GM19468 (cell line): ENCODE results near the gene FBXO41.

ENCODE experiments used
- ATAC-seq: cut with Tn5 transposase; IDR thresholded peaks from one replicate; pipeline ENCODE4 v1.9.1; 2021; ENCODE audit warnings: mild to moderate bottlenecking, moderate library complexity, moderate number of reproducible peaks; ENCODE audit not compliant: unreplicated experiment; ENCODE audit errors: extremely low read depth

The FBXO41 gene

DNA sequence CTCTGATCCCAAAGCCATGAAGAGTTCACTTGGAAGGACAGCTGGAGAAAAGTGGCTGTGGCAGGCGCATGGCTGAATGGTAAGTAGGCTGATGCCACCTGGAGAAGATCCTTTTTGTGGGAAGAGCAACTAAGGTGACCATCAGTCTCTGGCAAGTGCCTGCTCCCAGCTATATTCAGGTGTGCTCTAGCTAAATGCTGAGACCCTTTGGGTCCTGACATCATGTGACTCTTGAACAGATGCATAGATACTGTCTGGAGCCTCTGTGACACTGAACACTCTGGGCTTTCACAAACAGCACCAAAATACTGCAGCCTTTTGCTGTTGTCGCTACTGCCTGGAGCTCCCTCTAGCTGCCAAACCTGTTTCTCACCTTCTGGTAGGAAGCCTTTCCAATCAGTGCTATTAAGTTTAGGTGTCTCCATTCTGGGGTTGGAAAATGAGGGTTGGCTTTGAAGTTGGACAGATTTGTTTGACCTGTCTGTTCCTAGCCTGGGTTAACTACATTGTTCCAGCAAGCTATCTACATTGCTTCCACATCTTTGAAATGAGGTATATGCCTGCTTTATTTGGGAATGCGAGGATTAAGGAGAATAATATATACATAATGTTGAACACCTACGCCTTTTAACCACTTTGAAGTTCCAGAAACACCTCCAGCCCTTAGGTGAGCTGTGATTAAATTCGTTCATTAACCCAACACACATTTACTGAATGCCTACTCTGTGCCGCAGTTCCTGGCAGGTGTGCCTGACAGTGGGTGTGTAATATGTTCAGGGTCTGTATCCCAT, 6.0 kb upstream of the FBXO41 start:
- ATAC-seq, result no peak

DNA sequence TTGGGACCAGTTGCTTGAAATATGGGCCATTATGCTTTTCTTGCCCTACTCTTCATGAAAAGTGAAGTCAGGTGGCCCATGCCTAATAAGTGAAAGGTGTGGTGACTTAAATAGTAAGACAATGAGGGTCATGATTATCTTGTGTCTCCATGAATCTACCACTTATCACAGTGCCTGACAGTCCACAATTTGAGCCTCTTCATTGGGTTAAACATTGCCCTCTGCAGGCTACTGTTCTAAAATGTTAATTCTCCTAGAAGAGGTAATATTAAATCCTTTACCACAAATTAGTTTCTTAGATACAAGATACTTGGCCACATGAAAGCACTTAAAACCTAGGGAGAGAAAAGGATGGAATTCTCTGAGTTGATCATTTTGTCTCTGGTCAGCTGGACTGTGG, 5.0 kb upstream of the FBXO41 start:
- no peak for ATAC-seq

- no peak for ATAC-seq
Observed at GRCh38 chr2:73286134-73286655, 1.9 kb upstream of the FBXO41 start.

- peak; percentile 56 for ATAC-seq
Observed at GRCh38 chr2:73285159-73285739, 971 bp upstream of the FBXO41 start.

GRCh38 chr2:73283545-73284295, 558 bp downstream of the FBXO41 start:
- no peak for ATAC-seq

GRCh38 chr2:73282924-73283544, 1.2 kb downstream of the FBXO41 start:
- no peak for ATAC-seq

DNA sequence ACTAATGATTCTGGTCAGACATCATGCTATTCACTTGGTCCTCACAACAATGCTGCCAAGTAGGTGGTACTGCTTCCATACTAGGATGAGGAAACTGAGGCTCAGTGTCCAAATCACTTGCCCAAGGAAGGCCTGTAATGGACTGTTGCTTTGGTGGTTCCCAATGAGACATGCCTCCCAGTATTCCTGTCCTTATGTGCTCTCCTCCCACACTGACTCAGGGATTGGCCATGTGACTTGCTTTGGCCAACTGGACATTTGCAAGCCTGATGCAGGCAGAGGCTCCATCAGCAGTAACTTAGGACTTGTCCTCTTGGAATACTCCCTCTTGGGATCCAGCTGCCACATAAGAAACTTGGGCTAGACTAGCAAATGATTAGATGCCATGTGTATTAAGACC, 3.0 kb downstream of the FBXO41 start:
- ATAC-seq, result no peak

DNA sequence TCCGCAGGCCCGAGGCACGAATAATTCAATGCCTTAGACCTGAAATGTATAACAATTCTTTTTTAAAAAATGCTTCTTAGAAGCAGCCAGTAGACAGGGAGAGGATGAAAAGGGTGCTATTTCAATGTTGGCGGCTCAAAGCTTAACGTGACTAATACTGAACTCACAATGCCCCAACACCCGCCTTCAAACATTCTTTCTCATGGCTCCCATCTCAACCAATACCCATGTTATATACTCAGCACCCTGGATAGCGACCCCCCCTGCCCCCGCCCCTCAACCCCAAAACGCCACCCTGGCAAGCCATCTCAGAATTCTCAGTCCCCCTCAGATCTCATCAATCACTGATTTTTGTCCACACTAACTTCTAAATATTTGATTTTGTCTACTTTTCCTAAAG, 4.4 kb downstream of the FBXO41 start:
- ATAC-seq, result no peak

DNA sequence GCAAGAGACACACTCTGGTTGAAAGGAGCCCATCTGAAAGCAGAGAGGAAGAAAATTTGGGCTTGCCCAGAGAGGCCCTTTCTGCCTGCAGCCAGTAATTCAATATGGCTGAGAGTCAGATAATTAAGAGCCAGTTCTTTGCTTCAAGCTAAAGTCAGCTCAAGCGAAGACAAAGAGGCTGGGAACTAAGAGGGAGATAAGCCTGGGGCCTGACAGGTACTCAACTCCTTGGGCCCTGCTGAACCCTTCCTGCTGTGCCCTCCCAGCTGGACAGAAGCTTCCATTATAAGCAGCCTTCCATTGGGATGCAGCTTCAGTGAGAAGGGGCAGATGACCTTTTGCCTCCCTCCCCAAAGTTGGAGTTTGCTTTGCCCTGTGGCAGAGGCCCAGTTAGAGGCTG, 12.0 kb downstream of the FBXO41 start:
- ATAC-seq, result no peak

DNA sequence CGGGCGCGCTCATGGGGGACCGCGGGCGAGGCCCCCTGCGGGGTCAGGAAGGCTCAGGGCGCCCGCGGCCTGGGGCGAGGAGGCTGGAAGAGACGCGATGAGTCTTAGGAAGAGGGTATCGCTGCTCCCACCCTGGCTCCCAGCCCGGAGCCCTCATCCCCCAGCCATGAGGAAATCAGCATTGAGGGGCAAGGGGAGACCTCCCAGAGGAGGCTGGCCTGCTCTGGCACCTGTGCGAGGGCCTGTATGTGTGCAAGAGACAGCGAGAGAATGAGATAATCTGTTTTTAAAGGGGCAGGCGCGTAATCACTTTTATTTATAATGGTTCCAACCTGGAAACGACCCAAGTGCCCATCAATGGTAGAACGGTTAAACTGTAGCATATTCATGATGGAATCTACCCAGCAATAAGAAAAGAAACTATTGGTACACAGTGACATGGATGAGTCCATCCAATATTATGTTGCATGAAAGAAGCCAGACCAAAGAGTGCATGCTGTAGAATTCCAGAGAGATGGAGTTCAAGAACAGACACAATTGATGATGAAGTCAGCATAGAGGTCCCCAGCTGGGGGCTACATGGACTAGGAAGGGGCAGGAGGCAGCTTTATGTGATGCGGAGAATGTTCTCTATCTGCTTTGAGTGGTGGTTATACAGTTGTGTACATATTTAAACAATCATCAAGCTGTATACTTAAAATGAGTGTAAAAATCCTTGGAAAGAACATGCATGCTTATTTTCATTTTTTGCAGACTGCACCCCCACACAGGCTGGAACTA, 14.4 kb downstream of the FBXO41 start:
- no peak for ATAC-seq

GRCh38 chr2:73268830-73269685, 15.2 kb downstream of the FBXO41 start:
- no peak for ATAC-seq

GRCh38 chr2:73268366-73268829, 15.9 kb downstream of the FBXO41 start:
- no peak for ATAC-seq

DNA sequence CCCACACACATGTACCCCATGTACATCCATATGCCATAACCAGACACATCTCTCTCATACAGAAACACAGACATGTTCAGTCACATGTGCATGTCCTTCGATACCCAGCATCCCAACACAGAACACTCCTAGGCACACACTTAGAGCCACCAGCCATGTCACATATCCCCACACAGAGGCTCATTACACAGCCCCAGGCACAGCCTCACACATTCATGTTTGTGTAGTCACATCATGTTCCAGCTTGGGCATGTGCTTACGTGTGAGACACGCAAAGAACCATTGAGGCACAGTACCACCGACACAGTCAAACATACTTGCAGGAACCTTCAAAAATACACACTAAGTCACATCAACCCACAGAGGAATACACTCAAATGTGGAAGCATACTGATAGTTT, 17.3 kb downstream of the FBXO41 start:
- no peak for ATAC-seq

DNA sequence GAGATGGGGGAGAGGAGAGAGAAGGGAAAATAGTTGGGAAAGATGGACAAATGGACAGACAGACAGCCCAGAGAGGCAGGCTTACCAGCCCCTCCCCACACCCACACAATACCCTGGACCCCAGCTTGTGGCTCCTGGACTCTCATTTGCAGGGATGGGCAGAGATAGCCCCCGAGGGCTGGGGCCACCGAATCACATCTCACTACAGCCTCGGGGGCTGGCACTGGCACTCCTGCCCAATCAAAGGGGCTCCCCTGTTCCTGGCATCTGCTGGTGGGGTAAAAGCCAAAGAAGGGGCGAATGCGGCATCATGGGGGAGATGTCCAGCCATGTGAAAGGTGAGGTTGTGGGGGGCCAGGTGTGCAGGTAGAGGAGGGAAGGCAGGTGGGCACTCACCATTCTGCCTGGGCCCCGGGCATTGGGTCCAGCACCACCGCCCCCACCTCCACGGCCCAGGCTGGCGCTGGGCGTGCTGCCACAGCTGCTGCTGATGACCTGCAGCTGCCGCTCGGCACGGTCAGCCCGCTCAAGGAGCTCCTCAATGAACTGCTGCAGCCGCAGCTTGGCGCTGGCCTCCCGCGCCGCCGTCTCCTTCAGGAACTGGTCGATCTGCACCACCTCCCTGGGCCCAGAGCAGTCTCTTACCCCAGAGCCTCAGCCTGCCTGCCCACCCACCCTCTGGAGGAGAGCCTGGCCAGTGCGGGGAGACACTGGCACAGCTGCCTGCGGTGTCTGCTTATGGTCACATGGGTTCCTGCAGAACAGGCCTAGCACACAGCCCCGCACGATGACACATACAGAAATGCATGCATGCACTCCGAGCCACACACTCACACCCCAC, 18.0 kb downstream of the FBXO41 start:
- no peak for ATAC-seq

DNA sequence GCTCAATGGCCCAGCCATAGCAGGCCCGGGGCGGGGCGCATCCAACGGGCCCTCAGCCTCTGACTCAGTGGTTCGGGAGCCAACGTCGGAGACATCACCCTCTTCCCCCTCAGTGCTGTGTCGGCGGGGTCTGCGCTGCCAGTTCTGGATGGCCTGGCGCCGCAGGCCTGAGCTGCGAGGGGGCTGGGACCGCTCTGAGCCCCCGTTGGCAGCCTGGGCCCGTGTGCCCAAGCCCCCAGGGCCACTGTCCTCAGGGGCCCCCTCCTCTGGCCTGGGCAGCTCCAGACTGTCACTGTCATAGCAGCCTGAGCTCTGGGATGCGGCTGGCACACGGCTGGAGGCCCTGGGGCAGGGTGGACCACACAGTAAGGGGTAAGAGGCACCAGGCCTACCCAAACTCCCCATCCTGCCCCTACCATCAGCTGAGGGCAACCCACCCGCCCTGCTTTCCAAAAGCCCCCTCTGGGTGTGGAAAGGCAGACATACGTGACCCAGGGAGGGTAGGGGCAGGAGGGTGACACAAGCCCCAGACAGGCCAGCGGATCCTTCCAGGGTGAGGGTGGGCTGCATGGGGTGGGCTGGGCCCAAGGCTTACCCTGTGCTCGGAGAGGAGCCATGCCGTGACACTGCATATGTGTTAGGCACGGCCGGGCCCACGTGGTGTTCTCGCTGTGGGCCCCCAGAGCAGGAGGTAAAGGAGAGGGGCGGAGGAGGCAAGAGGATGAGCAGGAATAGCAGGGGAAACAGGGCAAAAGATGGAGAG, 18.8 kb downstream of the FBXO41 start:
- ATAC-seq, result no peak

- no peak for ATAC-seq
Observed at GRCh38 chr2:73264783-73265182, 19.5 kb downstream of the FBXO41 start.

DNA sequence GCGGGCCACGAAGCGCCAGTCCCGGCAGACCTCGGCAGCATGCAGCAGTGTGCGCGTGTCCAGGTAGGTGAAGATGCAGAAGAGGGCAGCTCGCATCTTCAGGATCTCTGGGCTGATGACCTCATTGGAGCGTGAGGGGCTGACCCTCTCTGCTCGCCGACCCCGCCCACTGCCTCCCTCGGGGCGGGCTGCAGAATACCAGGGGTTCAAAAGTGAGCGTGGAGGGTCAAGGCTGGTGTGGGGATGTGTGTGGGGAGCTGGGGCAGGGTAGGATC, 20.0 kb downstream of the FBXO41 start:
- no peak for ATAC-seq
